Occipital lobe (tissue), 2 donors: ENCODE results near the gene ANK2. TPM values are rescaled to one million over a fixed set of nuclear protein-coding genes. Genes with fewer than 3 reads are reported as not detected.

Experiments used
- DNase-seq: peaks from one replicate; lab custom pipeline; 2025; lab: John Stamatoyannopoulos, UW
- total RNA-seq: library from RNA; depleted of rRNA; stranded (reverse); fragments of >200 nt; gene quantifications from one replicate; pipeline ENCODE4 v1.2.3, GENCODE V29; 2014

Gene ANK2
- total RNA-seq, 1 donor from 2014 or later: 648 TPM

- no peak for DNase-seq
These were observed 44.9 kb downstream of the ANK2 start for GRCh38 chr4:113094331-113094730.

- no peak for DNase-seq
These were observed 45.3 kb downstream of the ANK2 start for GRCh38 chr4:113094802-113095201.

GRCh38 chr4:113101669-113102068 lies 52.2 kb downstream of the ANK2 start:
- DNase-seq: no peak

- no peak for DNase-seq
These were observed 54.1 kb downstream of the ANK2 start for GRCh38 chr4:113103556-113103955.

- no peak for DNase-seq
These were observed 56.7 kb downstream of the ANK2 start for GRCh38 chr4:113106108-113106507.

GRCh38 chr4:113109106-113109718 lies 59.8 kb downstream of the ANK2 start:
- DNase-seq: no peak

GRCh38 chr4:113112338-113112978 lies 63.0 kb downstream of the ANK2 start:
- no peak for DNase-seq

GRCh38 chr4:113113151-113113550 lies 63.7 kb downstream of the ANK2 start:
- no peak for DNase-seq

GRCh38 chr4:113114884-113115283 lies 65.4 kb downstream of the ANK2 start:
- DNase-seq: no peak

GRCh38 chr4:113116414-113117357 lies 67.2 kb downstream of the ANK2 start:
- DNase-seq: peak; percentile 53

- no peak for DNase-seq
These were observed 67.9 kb downstream of the ANK2 start for GRCh38 chr4:113117358-113117702.

GRCh38 chr4:113122066-113122465 lies 72.6 kb downstream of the ANK2 start:
- DNase-seq: no peak

- DNase-seq: no peak
These were observed 76.0 kb downstream of the ANK2 start for GRCh38 chr4:113125418-113125817.

- no peak for DNase-seq
These were observed 81.7 kb downstream of the ANK2 start for GRCh38 chr4:113131136-113131535.

- no peak for DNase-seq
These were observed 82.2 kb downstream of the ANK2 start for GRCh38 chr4:113131621-113132020.

GRCh38 chr4:113141901-113142346 lies 92.5 kb downstream of the ANK2 start:
- DNase-seq: no peak

- no peak for DNase-seq
These were observed 92.9 kb downstream of the ANK2 start for GRCh38 chr4:113142351-113142750.

GRCh38 chr4:113144091-113144490 lies 94.6 kb downstream of the ANK2 start:
- no peak for DNase-seq

GRCh38 chr4:113145147-113145518 lies 95.7 kb downstream of the ANK2 start:
- no peak for DNase-seq

- DNase-seq: no peak
These were observed 96.3 kb downstream of the ANK2 start for GRCh38 chr4:113145519-113146291.

- no peak for DNase-seq
These were observed 97.5 kb downstream of the ANK2 start for GRCh38 chr4:113146876-113147358.
